Measurements from ENCODE around the gene JPH3.

Gene JPH3

GRCh38 chr16:87598431-87598830, 3.9 kb upstream of the JPH3 start:
- DNase-seq (ENCODE audit: low read depth in 2 of 2, low spot score in 1 of 2) = no peak

DNA sequence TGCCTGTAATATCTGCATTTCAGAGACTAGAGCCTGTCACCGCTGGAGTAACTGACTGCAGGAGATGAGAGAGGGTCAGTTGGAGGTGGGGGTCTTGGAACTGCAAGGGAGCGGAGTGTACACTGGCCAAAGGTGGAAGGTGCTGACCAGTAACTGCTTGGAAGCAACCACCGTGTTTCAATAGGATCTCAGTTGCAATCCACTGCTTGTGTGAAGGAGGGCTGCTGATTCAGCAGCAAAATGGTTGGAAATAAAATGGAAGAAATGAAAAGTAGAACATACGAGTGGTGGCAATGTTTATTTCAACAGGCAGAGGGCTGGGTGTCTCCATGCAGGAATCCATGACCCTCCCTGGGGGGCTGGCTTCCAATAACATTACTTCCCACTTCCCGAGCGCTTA, 2.1 kb upstream of the JPH3 start:
- DNase-seq (ENCODE audit: low read depth in 2 of 2, low spot score in 1 of 2) = no peak

GRCh38 chr16:87601401-87601981, 817 bp upstream of the JPH3 start:
- DNase-seq (ENCODE audit: low read depth in 2 of 2, low spot score in 1 of 2) = no peak

DNA sequence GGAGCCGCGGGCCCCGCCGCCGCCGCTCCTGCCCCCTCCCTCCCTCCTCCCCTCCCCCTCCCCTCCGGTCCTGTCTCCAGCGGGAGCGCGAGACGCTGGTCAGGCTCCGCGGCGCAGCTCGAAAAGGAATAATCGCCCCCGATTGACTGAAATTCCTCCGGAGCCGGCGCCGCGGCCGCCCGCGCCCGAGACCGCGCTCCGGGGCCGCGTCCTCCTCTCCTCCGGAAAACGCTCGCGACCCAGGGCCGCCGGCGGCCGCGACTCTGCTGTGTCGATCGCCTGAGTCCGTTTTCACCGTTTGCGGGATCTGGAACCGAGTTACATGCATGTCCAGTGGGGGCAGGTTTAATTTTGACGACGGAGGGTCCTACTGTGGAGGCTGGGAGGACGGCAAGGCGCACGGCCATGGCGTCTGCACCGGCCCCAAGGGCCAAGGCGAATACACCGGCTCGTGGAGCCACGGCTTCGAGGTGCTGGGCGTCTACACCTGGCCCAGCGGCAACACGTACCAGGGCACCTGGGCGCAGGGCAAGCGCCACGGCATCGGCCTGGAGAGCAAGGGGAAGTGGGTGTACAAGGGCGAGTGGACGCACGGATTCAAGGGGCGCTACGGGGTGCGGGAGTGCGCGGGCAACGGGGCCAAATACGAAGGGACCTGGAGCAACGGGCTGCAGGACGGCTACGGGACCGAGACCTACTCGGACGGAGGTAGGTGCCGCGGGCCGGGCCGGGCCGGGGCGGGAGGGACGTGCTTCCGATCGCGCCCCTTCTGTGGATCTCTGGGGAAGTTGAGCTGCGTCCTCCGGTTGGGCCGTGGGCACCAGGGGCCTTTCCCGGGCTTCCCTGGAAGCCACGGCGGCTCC, 744 bp downstream of the JPH3 start:
- no peak for DNase-seq (ENCODE audit: low read depth in 2 of 2, low spot score in 1 of 2)

- no peak for DNase-seq (ENCODE audit: low read depth in 2 of 2, low spot score in 1 of 2)
Measured at GRCh38 chr16:87603684-87604633, 1.7 kb downstream of the JPH3 start.

- DNase-seq (ENCODE audit: low read depth in 2 of 2, low spot score in 1 of 2) = no peak
Measured at GRCh38 chr16:87604634-87605111, 2.4 kb downstream of the JPH3 start.

DNA sequence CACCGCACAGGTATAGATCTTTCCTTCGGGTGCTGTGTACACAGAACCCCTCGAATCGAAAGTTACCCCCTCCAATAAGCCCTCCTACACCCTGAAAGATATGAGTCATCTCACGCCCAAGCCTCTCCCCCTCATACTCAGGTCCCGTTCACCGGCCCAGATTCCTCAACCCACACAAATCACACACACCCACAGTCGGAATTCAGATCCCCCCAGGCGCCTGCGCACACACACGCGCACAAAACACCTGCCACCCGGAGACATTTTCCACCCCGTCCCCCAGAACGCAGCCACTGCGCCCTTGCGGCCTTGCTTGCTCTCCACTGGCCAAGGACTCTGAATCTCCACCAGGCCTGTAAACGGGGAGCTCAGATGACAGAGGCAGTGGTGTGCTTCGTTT, 4.9 kb downstream of the JPH3 start:
- DNase-seq (ENCODE audit: low read depth in 2 of 2, low spot score in 1 of 2) = no peak

DNA sequence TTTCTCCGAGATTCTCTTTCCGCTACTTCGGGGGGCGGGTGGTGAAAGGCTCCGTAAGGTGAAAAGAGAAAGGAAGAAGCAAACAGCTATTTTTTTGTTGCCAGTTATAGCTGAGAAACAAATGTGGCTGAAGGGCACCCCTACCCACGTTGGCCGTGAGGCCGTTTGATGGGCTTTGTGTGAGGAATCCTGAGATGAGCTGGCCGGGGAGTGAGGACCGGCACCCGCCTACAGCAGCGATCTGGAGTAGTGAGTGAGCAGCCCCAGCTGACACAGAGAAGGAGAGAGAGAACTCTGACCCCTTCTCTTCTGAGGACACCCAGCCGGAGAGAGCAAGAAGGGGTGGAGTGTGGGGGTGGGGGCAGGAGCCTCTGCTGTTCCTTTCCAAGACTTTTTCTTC, 5.6 kb downstream of the JPH3 start:
- DNase-seq (ENCODE audit: low read depth in 2 of 2, low spot score in 1 of 2) = no peak

GRCh38 chr16:87608400-87608985, 6.2 kb downstream of the JPH3 start:
- DNase-seq (ENCODE audit: low read depth in 2 of 2, low spot score in 1 of 2) = no peak

GRCh38 chr16:87610026-87610425, 7.7 kb downstream of the JPH3 start:
- no peak for DNase-seq (ENCODE audit: low read depth in 2 of 2, low spot score in 1 of 2)

DNA sequence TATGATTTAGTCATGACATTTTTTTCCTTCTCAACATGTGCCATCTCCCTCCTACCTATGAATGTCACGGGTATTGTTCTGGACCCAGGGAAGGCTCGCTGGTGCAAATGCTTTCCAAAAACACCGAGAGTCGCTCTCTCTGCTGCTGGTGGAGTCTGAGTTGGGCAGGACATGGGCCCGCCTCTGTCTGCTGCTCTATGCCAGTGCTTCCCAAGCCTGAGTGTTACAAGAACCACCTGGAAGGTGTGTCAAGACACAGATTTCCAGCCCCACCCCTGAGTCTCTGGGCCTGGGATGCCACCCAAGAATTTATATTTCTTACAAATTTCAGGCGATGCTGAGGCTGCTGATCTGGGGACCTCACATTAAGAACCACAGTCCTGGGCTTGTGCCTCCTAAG, 9.1 kb downstream of the JPH3 start:
- DNase-seq (ENCODE audit: low read depth in 2 of 2, low spot score in 1 of 2) = no peak

DNA sequence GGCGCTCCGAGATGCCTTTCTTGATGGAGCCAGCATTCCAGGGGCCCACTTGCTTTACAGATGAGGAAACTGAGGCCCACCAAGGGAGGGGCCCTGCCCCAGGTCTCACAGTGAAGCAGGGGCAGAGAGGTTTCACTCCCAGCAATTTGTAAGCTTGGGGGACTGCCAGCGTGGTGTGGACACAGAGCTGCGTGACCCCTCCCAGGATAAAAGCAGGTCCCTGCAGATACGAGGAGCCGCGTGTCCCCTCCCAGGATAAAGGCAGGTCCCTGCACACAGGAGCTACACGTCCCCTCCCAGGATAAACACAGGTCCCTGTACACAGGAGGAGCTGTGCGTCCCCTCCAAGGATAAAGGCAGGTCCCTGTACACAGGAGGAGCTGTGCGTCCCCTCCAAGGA, 11.7 kb downstream of the JPH3 start:
- DNase-seq (ENCODE audit: low read depth in 2 of 2, low spot score in 1 of 2) = no peak

DNA sequence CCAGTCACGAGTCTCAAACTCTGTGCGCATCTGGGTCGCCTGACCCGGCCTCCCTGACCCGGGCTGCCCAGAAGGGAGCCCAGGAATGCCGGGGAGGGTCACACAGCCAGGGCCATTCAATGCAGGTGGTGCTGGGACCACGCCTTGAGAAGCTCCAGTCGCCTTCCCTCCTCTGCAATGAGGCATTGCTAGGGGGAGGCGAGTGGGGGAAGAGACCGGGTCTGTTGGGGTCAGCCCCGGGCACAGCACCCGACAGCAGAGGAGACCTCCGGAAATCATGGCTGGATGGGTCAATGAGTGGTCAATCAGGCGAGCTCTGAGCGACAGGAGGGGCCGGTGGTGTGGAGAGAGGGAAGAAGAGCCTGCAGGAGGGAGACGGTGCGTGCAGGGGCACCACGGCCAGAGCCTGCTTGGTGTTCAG, 13.3 kb downstream of the JPH3 start:
- no peak for DNase-seq (ENCODE audit: low read depth in 2 of 2, low spot score in 1 of 2)

GRCh38 chr16:87616556-87616955, 14.2 kb downstream of the JPH3 start:
- DNase-seq (ENCODE audit: low read depth in 2 of 2, low spot score in 1 of 2) = no peak

GRCh38 chr16:87618216-87618615, 15.9 kb downstream of the JPH3 start:
- DNase-seq (ENCODE audit: low read depth in 2 of 2, low spot score in 1 of 2) = no peak

DNA sequence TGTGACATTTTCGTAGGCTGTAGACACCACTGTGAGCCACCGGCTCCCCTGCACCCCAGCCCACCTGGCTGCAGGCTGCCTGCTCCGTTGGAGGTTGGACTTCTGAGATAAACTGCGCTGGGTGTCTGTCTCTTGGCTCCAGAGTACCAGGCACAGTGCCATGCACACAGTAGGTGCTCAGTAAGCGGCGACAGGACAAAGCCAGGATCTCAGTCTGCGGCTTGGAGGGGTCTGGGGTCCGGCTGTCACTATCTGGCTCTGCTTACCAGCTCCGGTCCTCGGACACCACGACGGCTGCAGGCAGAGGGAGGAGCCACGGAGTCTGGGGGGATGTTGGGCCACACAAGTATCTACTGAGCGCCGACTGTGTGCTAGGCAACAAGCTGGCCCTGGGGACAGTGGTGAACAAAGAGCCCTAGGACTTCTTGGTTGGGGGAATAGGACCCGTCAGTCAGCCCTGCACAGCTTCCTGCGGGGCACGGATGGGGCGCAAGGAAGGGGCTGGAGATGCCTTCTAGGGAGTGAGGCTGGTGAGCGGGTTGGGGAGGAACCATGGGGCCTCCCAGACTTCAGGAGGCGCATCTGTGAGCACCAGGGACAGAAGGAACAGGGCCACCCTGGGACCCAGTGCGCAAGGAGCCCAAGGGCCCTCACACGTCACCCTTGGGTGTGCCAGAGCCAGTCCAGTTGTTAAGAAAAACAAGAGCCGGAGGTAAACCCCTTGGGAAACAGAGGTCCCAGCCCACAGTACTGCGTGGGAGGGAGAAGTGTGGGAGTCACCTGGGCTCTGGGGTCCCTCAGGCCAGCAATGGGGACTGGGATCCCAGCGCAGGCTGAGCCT, 17.3 kb downstream of the JPH3 start:
- no peak for DNase-seq (ENCODE audit: low read depth in 2 of 2, low spot score in 1 of 2)

GRCh38 chr16:87620201-87620495, 17.8 kb downstream of the JPH3 start:
- no peak for DNase-seq (ENCODE audit: low read depth in 2 of 2, low spot score in 1 of 2)

GRCh38 chr16:87621550-87621829, 19.2 kb downstream of the JPH3 start:
- no peak for DNase-seq (ENCODE audit: low read depth in 2 of 2, low spot score in 1 of 2)

DNA sequence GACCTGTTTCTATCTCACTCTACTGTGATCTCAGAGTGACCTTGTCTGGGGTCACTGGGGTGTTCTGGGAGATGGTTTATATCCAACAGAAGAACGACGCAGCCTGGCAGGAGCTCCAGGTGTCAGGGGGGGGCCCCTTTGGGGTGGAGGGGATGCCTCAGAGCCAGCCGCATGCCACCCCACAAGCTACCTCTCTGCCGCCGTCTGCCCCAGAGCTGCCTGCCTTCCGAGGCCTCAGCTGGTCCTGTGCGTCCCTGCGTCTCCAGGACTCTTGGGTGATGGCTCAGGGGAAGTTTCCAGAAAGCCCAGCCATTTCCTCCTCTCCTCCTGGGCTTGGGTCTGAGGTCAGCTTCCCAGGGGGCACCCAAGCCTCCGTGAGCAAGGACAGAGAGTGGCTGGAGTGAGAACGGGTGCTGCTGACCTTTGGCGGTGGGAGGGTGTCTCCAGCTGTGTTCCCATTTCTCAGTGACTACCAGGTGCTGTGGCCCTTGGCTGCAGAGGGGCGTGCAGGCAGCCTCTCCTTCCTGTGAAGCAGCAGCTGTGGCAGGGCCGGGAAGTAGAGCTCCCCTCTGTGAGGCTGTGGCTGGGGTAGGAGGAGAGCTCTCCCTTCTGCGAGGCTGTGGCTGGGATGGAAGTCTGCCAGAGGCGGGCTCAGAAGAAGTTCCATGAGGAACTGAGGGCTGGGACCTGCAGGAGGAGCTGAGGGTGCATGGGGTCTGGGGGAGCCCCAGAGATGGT, 19.8 kb downstream of the JPH3 start:
- no peak for DNase-seq (ENCODE audit: low read depth in 2 of 2, low spot score in 1 of 2)

DNA sequence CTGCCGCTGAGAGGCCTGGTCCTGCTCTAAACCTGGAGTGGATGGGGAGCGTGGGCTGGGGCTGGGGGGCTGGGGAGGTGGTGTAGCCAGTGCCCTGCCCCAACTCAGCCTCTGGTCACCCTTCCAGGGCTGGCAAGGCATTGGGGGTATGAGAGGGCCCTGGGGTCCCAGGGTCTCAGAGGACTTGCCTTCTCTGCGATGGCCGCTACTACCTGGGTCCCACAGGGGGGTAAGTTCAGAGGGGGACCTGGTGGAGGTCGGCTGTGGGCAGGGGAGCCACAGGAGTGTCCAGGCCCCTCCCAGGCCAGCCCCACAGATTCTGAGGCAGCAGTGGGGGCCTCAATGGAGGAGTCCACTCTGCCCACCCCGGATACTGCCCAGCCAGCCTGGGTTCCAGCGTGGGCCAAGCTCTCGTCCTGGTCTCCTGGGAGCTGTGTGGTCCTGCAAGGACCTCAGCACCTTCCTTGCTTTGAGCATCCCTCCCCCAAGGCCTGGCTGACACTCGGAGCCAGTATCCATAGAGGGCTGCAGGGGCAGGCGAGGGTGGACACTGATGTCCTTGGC, 20.5 kb downstream of the JPH3 start:
- DNase-seq (ENCODE audit: low read depth in 2 of 2, low spot score in 1 of 2) = no peak

Data from stimulated activated CD8-positive, alpha-beta memory T cell treated with anti-CD3 and anti-CD28 coated beads, Interleukin-4, amount 100 ng/mL, for 1 hour (primary cell).